Gastrocnemius medialis (tissue), 4 donors: ENCODE data around the gene AGTRAP.

Experiments used
- CTCF ChIP-seq, 5 experiments: fragments of 450-650 bp in 3 of 5; fragments of 200-600 bp in 2 of 5; sonication (generic) in 2 of 5; IDR thresholded peaks in 4 of 5; conservative IDR thresholded peaks in 1 of 5; 1 replicate in 4 of 5; 2 replicates in 1 of 5; pipeline ENCODE4 v1.5.1; 2016 to 2019; ENCODE audit warnings: antibody characterized with exemption in 5 of 5, mild to moderate bottlenecking in 3 of 5, moderate library complexity in 3 of 5
- POLR2A ChIP-seq, 2 donors: fragments of 450-650 bp; IDR thresholded peaks; one replicate each; pipeline ENCODE4 v1.6.1; 2017; ENCODE audit warnings: antibody characterized with exemption in 2 of 2, mild to moderate bottlenecking in 2 of 2, moderate library complexity in 2 of 2

GRCh38 chr1:11786168-11786567 is 50.2 kb downstream of the AGTRAP start:
- no peak for TF ChIP-seq POLR2A (IDR thresholded peaks at IDR 0.05)
- TF ChIP-seq CTCF (IDR thresholded peaks at IDR 0.05 in 4 of 5, conservative IDR thresholded peaks at IDR 0.05 in 1 of 5): no peak
